ENCODE data around the gene RASGEF1C.

RASGEF1C gene

DNA sequence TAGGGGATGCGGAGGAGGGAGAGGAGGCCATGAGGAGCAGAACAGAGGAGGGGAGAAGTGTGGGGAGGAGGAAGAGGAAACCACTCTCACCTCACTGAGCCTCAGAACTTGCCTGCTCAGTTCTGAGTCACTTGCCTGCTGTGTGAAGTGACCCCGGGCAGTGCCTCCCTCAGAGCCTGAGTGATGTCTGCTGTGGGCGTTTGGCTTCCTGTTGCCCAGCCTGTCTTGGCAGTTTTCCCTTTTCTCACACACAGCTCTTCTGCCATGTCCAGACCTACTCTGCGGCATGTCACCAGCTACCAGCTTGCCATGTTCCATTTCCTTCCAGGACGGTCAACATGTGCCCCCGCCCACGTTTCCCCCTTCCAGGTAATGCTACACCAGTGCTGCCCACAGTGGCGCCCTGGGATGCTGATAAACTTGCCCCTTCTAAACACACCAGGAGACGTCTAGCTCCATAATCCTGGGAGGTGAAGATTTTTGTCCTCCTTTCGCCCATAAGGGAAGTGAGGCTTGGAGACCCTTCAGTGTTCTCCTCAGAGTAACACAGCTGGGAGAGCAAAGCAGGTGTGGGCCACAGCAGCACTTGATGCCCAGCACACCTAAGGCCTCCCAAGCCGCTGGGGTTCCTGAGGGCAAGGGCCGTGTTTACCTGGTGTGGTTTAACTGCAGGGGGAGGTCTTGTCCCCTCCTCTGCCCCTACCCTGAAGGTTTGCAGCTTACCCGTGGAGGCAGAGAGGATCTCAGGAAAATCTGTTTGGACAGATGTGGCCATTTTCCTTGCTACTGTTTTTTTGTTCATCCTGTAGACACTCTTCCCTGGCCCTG lies 73.7 kb downstream of the RASGEF1C start:
- no peak for DNase-seq (ENCODE audit: low read depth, low spot score)
- no peaks in the 10 kb centered on the region for H3K27me3 ChIP-seq (ENCODE audit: insufficient read depth, insufficient read length)

DNA sequence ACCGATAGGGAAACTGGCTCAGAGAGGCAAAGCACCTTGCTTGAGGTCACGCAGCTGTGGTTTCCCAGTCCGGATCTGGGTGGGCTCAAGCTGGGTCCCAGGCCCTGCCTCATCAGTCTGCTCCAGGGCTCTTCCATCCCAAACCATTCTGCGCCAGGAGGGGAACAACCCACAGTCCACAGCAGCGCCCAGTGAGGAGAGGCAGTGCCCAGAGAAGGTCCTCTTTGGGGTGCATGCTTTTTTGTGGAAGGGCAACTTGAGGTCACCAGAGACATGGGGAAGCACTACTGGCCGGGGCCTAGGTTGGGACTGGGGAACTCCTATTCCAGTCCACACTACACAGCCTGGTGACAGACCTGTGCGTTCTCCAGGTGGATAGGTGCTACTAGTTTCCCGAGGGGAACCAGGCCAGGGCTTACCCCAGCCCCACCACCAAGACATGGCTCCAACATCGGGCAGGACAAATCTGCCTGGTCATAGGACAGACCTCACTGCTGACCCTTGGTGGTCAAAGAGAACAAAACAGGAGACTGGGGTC lies 75.0 kb downstream of the RASGEF1C start:
- DNase-seq (ENCODE audit: low read depth, low spot score): no peak

More for the DNA sequence above, 73.7 kb downstream of the RASGEF1C start:
- Histone ChIP-seq H3K36me3 (ENCODE audit: insufficient read depth, insufficient read length, low read length) (no peaks in the 10 kb centered on the region), H3K9ac (ENCODE audit: insufficient read length, low read depth) (no peak overlapping the region), H3K4me3 (ENCODE audit: insufficient read length, low read depth) (no peak overlapping the region), H3K9me3 (ENCODE audit: insufficient read depth, low read length) (no peaks in the 10 kb centered on the region), H3K4me1 (ENCODE audit: insufficient read depth, insufficient read length) (no peaks in the 10 kb centered on the region)
- no peak for TF ChIP-seq ZNF274 (IDR thresholded peaks at IDR 0.05; ENCODE audit: low read depth, low read length)
- no peak for TF ChIP-seq YY1 (IDR thresholded peaks at IDR 0.05; ENCODE audit: insufficient read depth, insufficient read length)
- TF ChIP-seq SUZ12 (IDR thresholded peaks at IDR 0.05; ENCODE audit: extremely low read depth, insufficient read depth, insufficient read length): no peak

DNA sequence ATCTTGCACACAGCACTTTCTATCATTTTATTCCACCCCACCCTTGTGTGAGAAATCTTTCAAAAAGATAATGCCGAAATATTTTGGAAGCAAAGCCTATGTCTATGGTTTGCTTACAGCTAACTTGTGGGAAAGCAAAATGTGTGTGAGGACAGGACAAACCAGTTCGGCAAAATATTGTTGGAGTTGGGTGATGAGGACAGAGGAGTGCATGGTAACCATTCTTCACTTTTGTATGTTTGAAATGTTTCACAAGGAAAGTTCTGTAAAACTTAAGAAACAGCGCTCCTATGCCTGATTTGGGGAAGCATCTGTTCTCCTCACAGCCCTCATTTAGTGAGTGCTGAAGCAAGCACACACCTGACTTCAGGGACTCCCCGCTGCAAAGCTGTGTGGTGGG lies 75.5 kb downstream of the RASGEF1C start:
- TF ChIP-seq YY1 (IDR thresholded peaks at IDR 0.05; ENCODE audit: insufficient read depth, insufficient read length): no peak
- no peak for TF ChIP-seq ZNF274 (IDR thresholded peaks at IDR 0.05; ENCODE audit: low read depth, low read length)
- no peak for TF ChIP-seq SUZ12 (IDR thresholded peaks at IDR 0.05; ENCODE audit: extremely low read depth, insufficient read depth, insufficient read length)
- Histone ChIP-seq H3K9ac (ENCODE audit: insufficient read length, low read depth) (no peak overlapping the region), H3K4me3 (ENCODE audit: insufficient read length, low read depth) (no peak overlapping the region), H3K4me1 (ENCODE audit: insufficient read depth, insufficient read length) (no peaks in the 10 kb centered on the region), H3K9me3 (ENCODE audit: insufficient read depth, low read length) (no peaks in the 10 kb centered on the region), H3K36me3 (ENCODE audit: insufficient read depth, insufficient read length, low read length) (no peaks in the 10 kb centered on the region), H3K27me3 (ENCODE audit: insufficient read depth, insufficient read length) (no peaks in the 10 kb centered on the region)
- DNase-seq (ENCODE audit: low read depth, low spot score): no peak

More for the DNA sequence above, 75.0 kb downstream of the RASGEF1C start:
- H3K9me3 ChIP-seq (ENCODE audit: insufficient read depth, low read length): no peaks in the 10 kb centered on the region
- no peak overlapping the region for H3K4me3 ChIP-seq (ENCODE audit: insufficient read length, low read depth)
- no peak for TF ChIP-seq YY1 (IDR thresholded peaks at IDR 0.05; ENCODE audit: insufficient read depth, insufficient read length)
- no peak for TF ChIP-seq ZNF274 (IDR thresholded peaks at IDR 0.05; ENCODE audit: low read depth, low read length)
- no peak for TF ChIP-seq SUZ12 (IDR thresholded peaks at IDR 0.05; ENCODE audit: extremely low read depth, insufficient read depth, insufficient read length)
- no peak overlapping the region for H3K9ac ChIP-seq (ENCODE audit: insufficient read length, low read depth)
- no peaks in the 10 kb centered on the region for H3K36me3 ChIP-seq (ENCODE audit: insufficient read depth, insufficient read length, low read length)
- H3K27me3 ChIP-seq (ENCODE audit: insufficient read depth, insufficient read length): no peaks in the 10 kb centered on the region
- no peaks in the 10 kb centered on the region for H3K4me1 ChIP-seq (ENCODE audit: insufficient read depth, insufficient read length)

DNA sequence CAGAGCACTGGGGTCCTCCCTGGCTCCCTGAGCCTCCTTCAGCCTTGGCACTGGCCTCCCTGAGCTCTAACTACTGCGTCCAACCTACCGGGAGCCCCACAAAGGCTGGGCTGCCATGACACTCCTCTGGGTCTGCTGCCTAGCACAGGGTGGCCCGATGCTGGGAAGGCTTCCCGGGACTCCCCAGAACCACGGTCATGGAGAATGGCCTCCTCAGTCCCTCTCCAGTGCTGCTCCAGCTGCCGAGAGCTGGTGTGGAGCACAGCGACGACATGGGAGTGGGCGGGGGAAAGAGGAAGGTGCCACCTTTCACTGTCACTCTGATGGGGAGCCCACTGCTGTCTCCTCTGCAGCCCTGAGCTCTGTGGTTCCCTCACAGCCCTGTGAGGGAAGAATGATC lies 76.0 kb downstream of the RASGEF1C start:
- no peak for DNase-seq (ENCODE audit: low read depth, low spot score)
- no peaks in the 10 kb centered on the region for H3K36me3 ChIP-seq (ENCODE audit: insufficient read depth, insufficient read length, low read length)
- TF ChIP-seq ZNF274 (IDR thresholded peaks at IDR 0.05; ENCODE audit: low read depth, low read length) (no peak), YY1 (IDR thresholded peaks at IDR 0.05; ENCODE audit: insufficient read depth, insufficient read length) (no peak), SUZ12 (IDR thresholded peaks at IDR 0.05; ENCODE audit: extremely low read depth, insufficient read depth, insufficient read length) (no peak)

DNA sequence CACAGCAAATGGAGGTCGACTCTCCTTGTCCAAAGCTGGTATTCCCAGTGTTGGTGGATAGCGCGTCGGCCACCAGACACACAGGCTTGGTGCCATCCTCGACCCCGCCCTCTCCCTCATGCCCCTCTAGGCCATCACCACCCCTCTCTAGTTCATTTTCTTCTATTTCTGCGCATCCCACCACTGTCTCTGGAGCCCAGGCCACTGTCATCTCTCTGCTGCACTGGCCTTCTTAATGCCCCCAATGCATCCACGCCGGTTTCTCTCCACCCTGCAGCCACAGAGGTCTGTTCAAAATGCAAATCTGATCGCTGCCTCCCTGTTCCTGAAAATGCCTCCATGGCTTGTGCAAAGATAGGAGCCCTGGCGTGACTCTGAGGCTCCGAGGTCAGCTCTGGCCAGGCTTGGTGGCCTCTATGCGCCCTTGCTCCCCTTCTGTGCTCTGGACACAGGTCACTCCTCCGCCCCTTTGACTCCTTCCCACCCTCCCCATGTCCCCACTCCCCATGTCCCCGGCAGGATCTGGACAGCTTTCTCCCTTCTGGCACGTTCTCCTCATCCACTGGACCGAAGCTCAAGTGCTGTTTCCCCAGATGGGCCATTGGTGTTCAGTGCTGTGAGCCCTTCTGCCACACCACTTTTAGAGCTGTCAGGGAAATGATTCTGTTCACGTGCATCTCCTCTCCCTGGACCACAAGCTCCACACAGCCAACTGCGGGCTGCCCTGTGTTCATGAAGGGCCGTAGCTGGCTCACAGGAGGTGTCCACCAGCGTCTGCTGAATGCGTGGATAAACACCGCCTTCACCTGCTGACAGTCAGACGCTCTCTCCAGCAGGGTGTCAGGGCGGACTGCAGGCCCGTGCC lies 77.9 kb downstream of the RASGEF1C start:
- Histone ChIP-seq H3K36me3 (ENCODE audit: insufficient read depth, insufficient read length, low read length) (no peaks in the 10 kb centered on the region), H3K27me3 (ENCODE audit: insufficient read depth, insufficient read length) (peaks cover 4% of the 10 kb centered on the region), H3K4me1 (ENCODE audit: insufficient read depth, insufficient read length) (no peaks in the 10 kb centered on the region), H3K4me3 (ENCODE audit: insufficient read length, low read depth) (no peak overlapping the region), H3K9me3 (ENCODE audit: insufficient read depth, low read length) (no peaks in the 10 kb centered on the region), H3K9ac (ENCODE audit: insufficient read length, low read depth) (no peak overlapping the region)
- DNase-seq (ENCODE audit: low read depth, low spot score): no peak
- no peak for TF ChIP-seq ZNF274 (IDR thresholded peaks at IDR 0.05; ENCODE audit: low read depth, low read length)
- TF ChIP-seq YY1 (IDR thresholded peaks at IDR 0.05; ENCODE audit: insufficient read depth, insufficient read length): no peak
- TF ChIP-seq SUZ12 (IDR thresholded peaks at IDR 0.05; ENCODE audit: extremely low read depth, insufficient read depth, insufficient read length): no peak

More for the DNA sequence above, 76.0 kb downstream of the RASGEF1C start:
- Histone ChIP-seq H3K9me3 (ENCODE audit: insufficient read depth, low read length) (no peaks in the 10 kb centered on the region), H3K4me3 (ENCODE audit: insufficient read length, low read depth) (no peak overlapping the region), H3K4me1 (ENCODE audit: insufficient read depth, insufficient read length) (no peaks in the 10 kb centered on the region), H3K9ac (ENCODE audit: insufficient read length, low read depth) (no peak overlapping the region), H3K27me3 (ENCODE audit: insufficient read depth, insufficient read length) (peaks cover 3% of the 10 kb centered on the region)

DNA sequence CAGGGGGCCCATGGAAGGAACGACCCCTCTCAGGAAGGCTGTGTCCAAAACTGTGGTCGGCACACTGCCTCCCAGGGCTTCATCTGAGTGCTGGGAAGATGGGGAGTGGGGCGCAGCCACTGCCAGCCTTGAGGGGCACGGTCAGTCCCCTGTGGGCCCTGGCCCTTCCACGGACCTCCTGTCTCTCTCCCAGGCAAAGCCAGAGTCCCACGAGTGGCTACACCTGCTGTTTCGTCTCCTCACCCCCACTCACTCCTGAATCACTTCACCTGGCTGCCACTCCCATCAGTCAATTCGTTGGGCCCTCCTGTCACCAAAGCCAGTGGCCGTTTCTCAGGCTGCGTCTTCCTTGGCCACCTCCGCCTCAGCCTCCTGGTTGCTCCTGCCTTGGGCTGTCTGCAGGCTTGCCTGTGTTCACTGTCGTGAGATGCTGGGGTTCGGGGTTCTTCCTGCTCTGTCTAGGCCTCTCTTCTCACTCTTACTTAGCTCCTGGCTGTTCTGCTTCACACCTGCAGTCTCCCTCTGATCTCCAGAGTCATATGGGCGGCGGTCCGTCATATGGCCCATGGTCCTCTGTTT lies 78.6 kb downstream of the RASGEF1C start:
- no peaks in the 10 kb centered on the region for H3K9me3 ChIP-seq (ENCODE audit: insufficient read depth, low read length)
- no peak for TF ChIP-seq YY1 (IDR thresholded peaks at IDR 0.05; ENCODE audit: insufficient read depth, insufficient read length)
- TF ChIP-seq ZNF274 (IDR thresholded peaks at IDR 0.05; ENCODE audit: low read depth, low read length): no peak
- no peak for TF ChIP-seq SUZ12 (IDR thresholded peaks at IDR 0.05; ENCODE audit: extremely low read depth, insufficient read depth, insufficient read length)
- no peak overlapping the region for H3K4me3 ChIP-seq (ENCODE audit: insufficient read length, low read depth)
- H3K36me3 ChIP-seq (ENCODE audit: insufficient read depth, insufficient read length, low read length): no peaks in the 10 kb centered on the region
- no peaks in the 10 kb centered on the region for H3K4me1 ChIP-seq (ENCODE audit: insufficient read depth, insufficient read length)
- no peak overlapping the region for H3K9ac ChIP-seq (ENCODE audit: insufficient read length, low read depth)
- no peak for DNase-seq (ENCODE audit: low read depth, low spot score)
- peaks cover 4% of the 10 kb centered on the region for H3K27me3 ChIP-seq (ENCODE audit: insufficient read depth, insufficient read length)

Measured in NT2/D1 (cell line).